GM19099 (cell line): ENCODE results near the gene TMEM244.

Experiments used
- POLR2A ChIP-seq: IDR thresholded peaks from 3 replicates; pipeline ENCODE4 v1.6.1; 2011; ENCODE audit warnings: low read depth; ENCODE audit not compliant: insufficient read length; ENCODE audit errors: extremely low read depth

Gene TMEM244, protein sequence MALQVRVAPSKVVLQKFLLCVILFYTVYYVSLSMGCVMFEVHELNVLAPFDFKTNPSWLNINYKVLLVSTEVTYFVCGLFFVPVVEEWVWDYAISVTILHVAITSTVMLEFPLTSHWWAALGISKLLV

DNA sequence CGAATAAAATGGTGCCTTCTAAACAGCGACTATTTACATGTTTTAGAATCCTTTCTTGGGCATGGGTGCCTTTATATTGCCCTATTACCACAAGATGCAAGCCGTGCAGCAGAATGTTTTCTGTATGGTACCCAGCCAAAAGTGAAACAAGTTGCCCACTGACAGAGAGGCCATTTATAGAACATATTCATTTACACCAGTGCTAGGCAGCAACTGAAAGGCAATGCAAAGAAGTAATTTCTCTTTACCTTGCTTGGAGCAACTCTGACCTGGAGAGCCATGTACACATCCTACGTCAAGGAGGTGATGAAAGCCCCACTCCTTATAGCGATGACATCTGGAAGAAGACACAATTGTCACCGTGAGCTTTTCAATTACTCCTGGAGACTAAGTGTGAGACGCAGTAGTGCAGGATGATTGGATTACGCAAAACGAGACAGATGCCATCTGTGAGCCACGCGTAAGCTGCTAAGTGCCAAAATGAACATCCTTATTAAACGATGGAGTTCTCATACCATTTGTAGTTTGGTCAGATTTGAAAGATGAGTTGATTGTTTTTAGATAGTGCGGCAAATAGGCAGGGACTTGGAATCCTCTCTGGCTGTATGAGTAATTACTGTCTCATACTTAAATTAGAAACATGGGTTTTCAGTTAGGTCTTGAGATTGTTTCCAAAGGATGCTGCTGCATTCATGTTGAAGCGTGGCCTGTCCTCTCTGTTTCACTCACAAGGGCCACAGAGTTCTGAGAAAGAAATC is at the start of gene TMEM244:
TMEM244 (minus strand) TSS at position 408 of the 758 bp plus-strand sequence; CDS start at position 281, 127 bp downstream.
- no peak for TF ChIP-seq POLR2A

DNA sequence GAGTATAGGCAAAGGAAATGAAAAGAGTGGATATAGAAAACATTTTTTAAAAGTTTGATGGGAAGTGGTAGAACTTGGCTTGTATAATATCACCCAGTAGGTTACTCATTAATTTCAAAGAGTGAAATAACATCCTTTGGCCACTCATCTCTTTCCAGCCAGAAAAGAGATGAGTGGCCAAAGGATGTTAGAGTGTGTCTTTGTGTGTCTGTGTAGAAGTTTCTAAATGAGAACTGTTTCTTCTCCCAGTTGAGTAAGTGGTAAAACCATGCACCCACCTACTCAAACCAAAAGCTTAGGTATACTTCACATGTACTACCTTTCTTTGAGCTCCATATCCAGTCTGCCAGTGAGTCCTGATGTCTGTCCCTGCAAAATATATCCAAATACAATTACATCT is 47.7 kb upstream of the TMEM244 start:
- no peak for TF ChIP-seq POLR2A

DNA sequence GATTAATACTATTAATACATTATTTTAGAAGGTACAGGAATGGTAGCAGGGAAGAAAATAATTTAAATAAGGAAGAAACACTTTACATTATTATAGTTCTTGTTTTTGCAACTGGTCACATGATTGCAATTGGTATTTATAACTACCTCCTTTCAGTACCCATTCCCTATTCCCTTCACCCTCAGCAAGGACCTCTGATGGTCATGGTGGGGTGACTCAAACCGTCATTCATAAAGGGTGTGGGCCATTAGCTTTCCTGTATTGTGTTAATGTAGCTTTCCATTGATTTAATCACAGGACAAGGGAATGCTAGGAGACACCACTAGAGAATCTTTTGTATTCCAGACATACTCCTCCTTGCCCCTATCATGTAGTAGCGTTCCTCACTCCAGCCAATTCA is 47.2 kb upstream of the TMEM244 start:
- no peak for TF ChIP-seq POLR2A

DNA sequence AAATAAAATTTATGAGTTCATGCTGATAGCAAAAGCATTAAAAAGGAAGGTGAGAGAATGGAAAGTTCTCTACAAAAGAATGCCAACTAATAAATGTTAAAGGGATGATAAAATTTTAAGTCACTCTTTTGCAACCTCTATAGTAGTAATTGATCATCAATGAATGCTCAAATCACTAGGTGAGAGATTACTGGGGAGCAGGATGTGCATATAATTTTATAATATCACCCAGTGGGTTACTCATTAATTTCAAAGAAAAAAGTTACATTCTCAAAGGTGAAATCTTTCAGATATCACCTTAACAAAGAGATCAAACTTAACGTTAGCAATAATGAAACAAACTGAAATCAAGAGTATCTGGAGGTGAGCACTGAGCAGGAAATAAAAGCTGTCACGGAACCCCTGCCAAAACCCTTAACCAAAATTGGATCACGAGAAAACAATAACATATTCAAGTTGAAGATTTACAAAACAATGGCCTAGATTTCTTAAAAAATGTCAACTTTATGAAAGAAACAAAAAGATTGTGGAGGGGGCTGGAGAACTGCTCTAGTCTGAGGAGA is 45.5 kb upstream of the TMEM244 start:
- no peak for TF ChIP-seq POLR2A

DNA sequence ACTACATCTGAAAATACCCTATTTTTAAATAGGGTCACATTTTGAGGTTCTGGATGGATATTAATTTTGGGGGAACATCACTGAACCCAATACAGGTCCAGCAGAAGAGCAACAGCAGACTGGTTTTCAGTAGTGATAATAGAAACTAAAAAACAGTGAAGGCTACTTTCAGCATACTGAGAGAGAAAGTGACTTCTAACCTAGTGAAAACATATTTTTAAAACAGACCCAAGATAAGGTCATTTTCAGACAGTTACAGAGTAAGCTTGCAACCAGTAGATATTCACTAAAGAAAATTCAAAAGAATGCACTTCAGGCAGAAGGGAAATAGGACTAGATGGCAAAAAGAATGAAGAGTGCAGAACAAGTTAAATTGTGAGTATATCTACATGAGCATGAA is 42.0 kb upstream of the TMEM244 start:
- TF ChIP-seq POLR2A: no peak

DNA sequence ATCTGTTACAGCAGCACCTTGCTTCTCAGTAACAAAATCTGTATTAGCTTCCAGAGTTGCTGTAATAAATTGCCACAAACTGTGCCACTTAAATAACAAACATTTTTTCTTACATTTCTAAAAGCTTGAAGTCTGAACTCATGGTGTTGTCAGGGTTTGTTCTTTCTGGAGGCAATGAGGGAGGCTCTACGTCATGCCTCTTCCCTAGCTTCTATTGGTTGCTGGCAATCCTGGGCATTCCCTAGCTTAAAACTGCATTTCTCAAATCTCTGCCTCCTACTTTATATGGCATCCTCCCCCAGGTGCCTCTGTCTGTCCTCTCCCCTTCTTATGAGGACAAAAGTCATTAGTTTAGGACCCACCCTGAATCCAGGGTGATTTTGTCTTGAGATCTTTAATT is 41.6 kb upstream of the TMEM244 start:
- no peak for TF ChIP-seq POLR2A

DNA sequence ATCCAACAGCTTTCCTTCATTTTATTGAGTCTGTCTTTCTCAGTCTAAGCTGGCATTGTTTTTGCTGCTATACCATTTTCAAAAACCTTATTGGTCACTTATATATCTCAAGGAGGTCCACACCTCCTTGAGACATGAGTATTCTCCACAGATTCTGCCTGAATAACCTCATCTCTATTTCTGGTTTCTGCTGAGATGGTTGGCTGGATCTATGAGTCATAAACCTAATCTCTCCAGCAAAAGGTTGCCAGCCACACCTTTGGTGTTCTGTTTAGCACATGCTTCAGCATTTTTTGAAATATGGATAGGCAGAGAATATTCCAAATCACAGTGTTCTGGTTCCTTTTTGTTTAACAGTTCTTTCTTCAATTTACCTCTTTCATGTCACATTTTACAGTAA is 40.8 kb upstream of the TMEM244 start:
- no peak for TF ChIP-seq POLR2A

DNA sequence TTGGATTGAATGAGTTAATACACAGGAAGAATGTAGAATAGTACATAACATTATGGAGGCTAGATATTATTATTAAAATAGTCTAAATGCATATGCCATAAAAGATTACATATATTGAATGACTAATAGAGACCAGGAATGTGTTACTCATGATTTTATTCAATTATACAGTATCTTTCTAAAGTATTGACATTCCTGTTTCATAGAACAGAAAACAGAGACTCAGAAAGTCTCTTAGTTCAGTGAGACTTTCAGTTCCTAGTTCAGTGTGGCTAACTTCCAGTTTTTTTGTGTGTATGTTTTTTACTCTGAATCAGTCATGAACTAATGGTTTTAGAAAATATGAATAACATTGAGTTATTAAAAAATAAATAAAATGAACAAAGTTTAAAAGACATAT is 34.6 kb upstream of the TMEM244 start:
- no peak for TF ChIP-seq POLR2A

DNA sequence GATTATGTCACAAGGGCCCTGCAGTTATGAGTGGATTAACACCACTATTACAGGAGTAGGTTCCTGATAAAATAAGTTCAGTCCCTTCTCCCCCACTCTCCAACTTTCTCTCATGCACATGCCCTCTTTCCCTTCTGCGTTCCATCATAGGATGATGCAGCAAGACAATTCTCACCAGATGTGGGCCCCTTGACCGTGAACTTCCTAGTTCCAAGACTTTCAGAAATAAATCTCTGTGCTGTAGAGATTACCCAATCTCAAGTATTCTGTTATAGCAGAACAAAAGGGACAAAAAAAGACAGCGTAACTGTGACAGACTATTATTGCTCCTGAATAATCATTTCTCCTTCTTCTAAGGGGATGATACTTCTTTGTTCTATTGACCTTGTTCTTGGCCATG is 33.8 kb upstream of the TMEM244 start:
- TF ChIP-seq POLR2A: no peak

DNA sequence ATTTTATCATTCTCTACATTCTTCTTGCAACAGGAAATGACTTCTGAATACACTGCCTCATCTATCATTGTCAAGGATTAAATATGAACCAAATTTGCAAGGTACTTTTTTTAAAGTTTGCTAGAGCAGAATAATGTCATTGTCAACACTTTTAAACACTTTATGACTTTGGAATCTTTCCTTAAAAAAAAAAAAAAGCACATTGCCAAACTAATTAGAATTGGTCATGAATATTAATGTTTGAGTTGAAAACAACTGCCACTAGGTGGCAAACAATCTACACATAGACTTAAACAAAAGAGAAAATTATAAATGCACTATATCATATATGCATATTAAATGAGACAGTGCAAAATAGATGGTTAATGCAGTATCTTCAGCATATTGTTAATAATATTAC is 32.5 kb upstream of the TMEM244 start:
- no peak for TF ChIP-seq POLR2A

DNA sequence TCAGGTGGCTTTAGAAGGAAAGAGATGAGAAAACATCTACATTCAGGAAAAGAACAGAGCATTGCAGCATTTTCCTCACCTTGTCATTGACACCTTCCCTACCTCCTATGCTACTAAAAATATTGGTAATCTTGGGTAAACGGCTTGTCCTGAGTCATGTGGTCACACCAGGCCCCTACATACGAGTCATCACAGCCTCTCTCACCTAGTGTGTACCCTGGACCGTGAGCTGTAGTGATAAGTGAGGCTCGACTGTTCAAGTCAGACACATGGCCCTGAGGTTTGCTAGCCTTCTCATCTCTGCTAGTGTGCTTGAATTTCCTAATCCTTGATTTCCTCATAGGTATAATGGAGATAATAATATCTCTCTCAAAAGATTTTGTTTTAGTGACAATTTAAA is 29.6 kb upstream of the TMEM244 start:
- no peak for TF ChIP-seq POLR2A

DNA sequence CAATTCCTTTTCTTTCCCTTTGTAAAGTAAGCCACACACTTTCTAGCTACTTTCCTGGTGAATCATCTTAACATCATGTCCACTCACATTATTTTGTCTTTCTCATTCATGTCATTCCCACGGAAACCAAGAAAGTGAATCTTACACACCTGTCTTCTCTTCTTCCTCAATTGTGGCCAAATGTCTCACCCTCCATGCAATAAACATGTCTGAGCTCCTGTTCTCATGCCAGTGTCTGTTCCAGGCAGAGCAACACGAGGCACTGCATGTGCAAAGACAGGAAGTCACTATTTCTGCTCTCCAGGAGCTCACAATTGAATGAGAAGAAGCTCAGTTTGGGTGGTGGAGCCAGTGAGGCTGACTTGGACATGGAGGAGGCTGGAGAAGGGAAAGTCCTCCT is 29.0 kb upstream of the TMEM244 start:
- TF ChIP-seq POLR2A: no peak

DNA sequence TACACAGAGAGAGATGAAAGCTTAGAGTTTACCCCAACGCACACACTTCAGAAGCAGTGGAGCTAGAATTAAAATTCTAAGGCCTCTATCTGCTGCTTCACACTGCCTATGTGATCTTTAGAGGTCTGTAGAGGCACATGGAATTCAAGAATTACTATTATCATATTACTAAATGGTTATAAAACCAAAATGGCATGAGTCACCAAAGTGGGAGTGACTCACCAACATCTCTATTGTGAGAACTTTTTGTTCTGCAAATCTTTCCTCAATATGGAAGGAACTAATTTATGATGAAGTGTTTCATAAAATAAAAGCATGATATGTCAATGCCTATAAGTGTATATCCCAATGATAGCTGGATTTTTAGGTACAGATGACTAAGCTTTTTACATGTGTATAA is 28.5 kb upstream of the TMEM244 start:
- TF ChIP-seq POLR2A: no peak

DNA sequence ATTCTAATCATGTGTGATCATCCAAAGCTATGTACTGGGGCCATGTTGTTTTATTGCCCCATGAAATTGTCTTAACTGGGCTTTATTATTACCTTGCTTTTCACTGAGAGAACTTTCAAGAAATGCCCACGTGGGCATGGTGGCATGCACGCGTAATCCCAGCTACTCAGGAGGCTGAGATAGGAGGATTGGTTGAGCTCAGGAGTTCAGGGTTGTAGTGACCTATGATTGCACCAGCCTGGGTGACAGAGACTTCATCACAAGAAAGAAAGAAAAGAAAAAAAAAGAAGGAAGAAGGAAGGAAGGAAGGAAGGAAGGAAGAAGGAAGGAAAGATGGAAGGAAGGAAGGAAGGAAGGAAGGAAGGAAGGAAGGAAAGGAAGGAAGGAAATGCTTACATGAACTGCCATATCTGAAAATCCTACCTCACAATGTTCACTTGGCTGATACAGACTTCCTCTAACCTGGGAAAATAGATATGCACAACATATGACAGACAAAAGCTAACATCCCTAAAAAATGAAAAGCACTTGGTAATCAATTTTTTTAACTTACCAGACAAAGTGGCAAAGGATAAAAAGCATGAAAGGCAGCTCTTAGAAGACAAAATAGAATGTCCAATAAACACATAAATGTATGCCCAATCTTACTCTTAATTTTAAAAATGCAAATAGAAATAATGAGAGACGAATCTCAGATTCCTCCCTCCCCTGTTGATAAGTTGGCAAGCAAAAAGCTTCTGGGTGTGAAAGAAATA is 25.5 kb upstream of the TMEM244 start:
- no peak for TF ChIP-seq POLR2A

DNA sequence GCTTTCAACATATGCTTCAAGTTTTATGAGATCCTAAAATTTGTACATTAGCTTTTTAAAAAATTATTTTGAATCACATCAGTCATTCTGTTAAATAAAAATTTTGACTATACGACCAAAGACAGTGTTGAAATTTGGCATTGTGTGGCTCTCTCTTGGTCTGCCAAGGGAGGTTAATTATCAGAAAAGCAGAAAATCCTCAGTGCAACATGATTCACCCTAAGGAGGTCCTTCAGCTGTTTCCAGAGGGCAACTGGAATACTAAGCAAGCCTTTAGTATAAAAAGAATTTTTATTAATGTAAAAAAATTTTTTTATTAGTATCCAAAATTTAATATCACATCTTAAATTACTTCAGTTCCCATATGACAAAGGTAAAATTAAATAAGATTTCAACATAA is 23.1 kb upstream of the TMEM244 start:
- no peak for TF ChIP-seq POLR2A
